Activated CD8-positive, alpha-beta memory T cell treated with anti-CD3 and anti-CD28 coated beads, Interleukin-2, amount 10 ng/mL, durations not matched to agents 7 days and 5 days (primary cell): Measurements from ENCODE around the gene TACR2. TPM values are rescaled to one million over a fixed set of nuclear protein-coding genes. Genes with fewer than 3 reads are reported as not detected.

Experiments
- ATAC-seq: fragments of 150-1000 bp; cut with Tn5 transposase; one replicate; pipeline ENCODE4 v1.10.0; 2021; ENCODE audit warnings: moderate library complexity
- CTCF ChIA-PET: fragments of 350-600 bp; sonication (Branson Sonifier 250); formaldehyde crosslinking; loops from one replicate; lab custom pipeline; 2021; ENCODE audit warnings: antibody characterized with exemption; lab: Charles Lee
- DNase-seq: peaks from one replicate; pipeline ENCODE4 v3.0.0-alpha.2; 2020
- H3K27ac Mint-ChIP-seq: one replicate; pipeline ENCODE4 v1.8.0; 2021; ENCODE audit warnings: mild to moderate bottlenecking, mixed read lengths
- H3K27me3 Mint-ChIP-seq: one replicate; pipeline ENCODE4 v1.8.0; 2021; ENCODE audit warnings: mixed read lengths
- H3K36me3 Mint-ChIP-seq: one replicate; pipeline ENCODE4 v1.8.0; 2021; ENCODE audit warnings: mild to moderate bottlenecking, mixed read lengths
- H3K4me1 Mint-ChIP-seq: one replicate; pipeline ENCODE4 v1.8.0; 2021; ENCODE audit warnings: mixed read lengths
- H3K4me3 Mint-ChIP-seq: one replicate; pipeline ENCODE4 v1.8.0; 2021; ENCODE audit warnings: mild to moderate bottlenecking, moderate library complexity, mixed read lengths
- H3K9me3 Mint-ChIP-seq: one replicate; pipeline ENCODE4 v1.8.0; 2022; ENCODE audit warnings: low read depth, mixed read lengths
- total RNA-seq, 2 experiments: library from RNA; stranded (reverse); gene quantifications; one replicate each; pipeline ENCODE4 v1.2.3, GENCODE V29; 2021

TACR2 gene
- not detected for total RNA-seq

GRCh38 chr10:69416695-69417094 lies at the start of gene TACR2:
Gene TACR2 (minus strand): TSS chr10:69416918. CDS start chr10:69416323, 595 bp downstream.
- no peaks in the 10 kb centered on the region for H3K36me3 Mint-ChIP-seq
- no peak for DNase-seq
- H3K9me3 Mint-ChIP-seq, result no peaks in the 10 kb centered on the region
- H3K4me3 Mint-ChIP-seq, result no peak within 1 kb of the TSS
- no peaks in the 10 kb centered on the region for H3K4me1 Mint-ChIP-seq
- CTCF ChIA-PET, result interaction anchor here (1.5 to 2.4 kb wide), 2 partner anchors 9 to 24 kb away, joined by 3 to 16 read pairs; no protein-coding TSS in a partner anchor
- H3K27ac Mint-ChIP-seq, result no peak within 1 kb of the TSS
- no peak for ATAC-seq
- H3K27me3 Mint-ChIP-seq, result no peaks in the 10 kb centered on the region

- DNase-seq (no peak), ATAC-seq (no peak)
- Mint-ChIP-seq H3K27me3 (peaks cover 8% of the 10 kb centered on the region), H3K27ac (peak overlapping the region; percentile 88), H3K4me1 (peaks cover 53% of the 10 kb centered on the region), H3K36me3 (no peaks in the 10 kb centered on the region), H3K4me3 (no peak overlapping the region), H3K9me3 (no peaks in the 10 kb centered on the region)
- CTCF ChIA-PET, result interaction anchor here (0.9 to 2.8 kb wide), 12 partner anchors 9 to 179 kb away, joined by 3 to 16 read pairs (median 4); partner anchors contain the start of gene TSPAN15
These were observed 49.4 kb upstream of the TACR2 start for GRCh38 chr10:69466158-69466490.

- Mint-ChIP-seq H3K9me3 (no peaks in the 10 kb centered on the region), H3K27ac (peak overlapping the region; percentile 88), H3K4me3 (no peak overlapping the region), H3K36me3 (no peaks in the 10 kb centered on the region), H3K4me1 (peaks cover 53% of the 10 kb centered on the region), H3K27me3 (peaks cover 2% of the 10 kb centered on the region)
- CTCF ChIA-PET, result interaction anchor here (0.9 to 2.8 kb wide), 12 partner anchors 8 to 179 kb away, joined by 3 to 16 read pairs (median 4); partner anchors contain the start of gene TSPAN15
- ATAC-seq (peak; percentile 55), DNase-seq (no peak)
These were observed 48.9 kb upstream of the TACR2 start for GRCh38 chr10:69465457-69466157.

GRCh38 chr10:69464801-69465401 lies 48.2 kb upstream of the TACR2 start:
- no peak overlapping the region for H3K4me3 Mint-ChIP-seq
- DNase-seq, result peak; percentile 51
- H3K4me1 Mint-ChIP-seq, result peaks cover 53% of the 10 kb centered on the region
- H3K27me3 Mint-ChIP-seq, result no peaks in the 10 kb centered on the region
- CTCF ChIA-PET, result interaction anchor here (1.0 to 2.8 kb wide), 9 partner anchors 10 to 180 kb away, joined by 3 to 16 read pairs (median 6); no protein-coding TSS in a partner anchor
- ATAC-seq, result peak; percentile 61
- peak overlapping the region; percentile 88 for H3K27ac Mint-ChIP-seq
- H3K9me3 Mint-ChIP-seq, result no peaks in the 10 kb centered on the region
- H3K36me3 Mint-ChIP-seq, result no peaks in the 10 kb centered on the region

DNA sequence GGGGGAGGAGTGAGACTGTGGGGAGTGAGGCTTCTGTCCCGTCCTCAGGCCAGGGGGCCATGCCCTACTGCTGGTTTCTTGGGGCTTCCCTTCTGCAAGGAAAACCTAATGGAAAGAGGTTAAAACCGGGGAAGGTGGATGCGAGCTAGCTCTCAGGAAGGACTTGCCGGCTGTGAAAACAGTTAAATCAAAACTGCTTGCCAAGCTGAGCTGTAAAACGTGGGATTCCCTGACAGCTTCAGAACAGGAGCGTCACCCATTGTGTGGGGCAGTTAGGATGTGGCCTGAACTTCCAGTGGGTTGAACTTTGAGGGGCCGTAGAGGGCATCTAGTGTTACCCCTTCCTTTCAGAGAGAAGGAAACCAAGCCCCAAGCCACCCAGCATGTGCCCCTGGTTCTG lies 47.7 kb upstream of the TACR2 start:
- no peak for ATAC-seq
- Mint-ChIP-seq H3K4me3 (no peak overlapping the region), H3K4me1 (peaks cover 53% of the 10 kb centered on the region), H3K27ac (peak overlapping the region; percentile 88), H3K9me3 (no peaks in the 10 kb centered on the region), H3K27me3 (no peaks in the 10 kb centered on the region), H3K36me3 (no peaks in the 10 kb centered on the region)
- CTCF ChIA-PET, result interaction anchor here (1.0 to 2.8 kb wide), 7 partner anchors 10 to 56 kb away, joined by 3 to 16 read pairs (median 4); no protein-coding TSS in a partner anchor
- DNase-seq, result no peak

- CTCF ChIA-PET, result interaction anchor here (1.5 to 2.8 kb wide), 4 partner anchors 14 to 43 kb away, joined by 4 to 16 read pairs (median 10); partner anchors contain the start of gene TSPAN15
- H3K27ac Mint-ChIP-seq, result no peak overlapping the region
These were observed 47.2 kb upstream of the TACR2 start for GRCh38 chr10:69463886-69464285.

DNA sequence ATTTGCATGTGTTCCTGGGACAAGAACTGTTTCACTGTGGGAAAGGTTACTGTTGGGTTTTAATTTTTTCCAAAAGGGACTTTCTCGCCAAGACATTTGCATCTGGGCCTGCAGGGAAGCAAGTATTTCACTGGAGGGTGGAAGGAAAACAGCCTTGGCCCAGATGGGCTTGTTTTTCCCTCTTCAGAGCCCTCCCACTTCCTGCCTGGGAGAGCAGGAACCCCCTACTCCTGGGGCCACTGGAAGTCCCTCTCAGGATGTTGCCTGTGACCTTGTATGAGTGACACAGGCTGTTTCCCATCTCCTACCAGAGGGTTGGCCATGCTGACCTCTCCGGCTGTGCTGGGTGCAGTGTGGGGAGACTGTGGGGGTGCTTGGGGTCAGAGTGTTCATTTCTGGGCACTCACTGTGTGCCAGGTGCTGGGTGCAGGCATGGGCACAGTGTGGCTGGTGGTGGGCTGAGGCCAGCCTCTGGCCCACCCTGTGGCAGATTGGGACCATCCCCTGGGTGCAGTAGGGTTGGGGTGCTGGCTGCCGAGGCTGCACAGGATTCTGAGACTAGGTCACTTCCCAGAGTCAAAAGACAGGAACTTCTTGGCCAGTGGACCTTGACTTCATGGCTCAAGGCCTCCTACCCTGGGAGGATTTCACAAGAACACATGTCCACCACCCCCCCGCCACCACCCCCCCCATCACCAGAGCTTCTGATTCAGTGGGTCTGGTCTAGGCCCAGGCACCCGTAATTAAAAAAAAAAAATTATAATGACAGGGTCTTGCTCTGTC lies 44.7 kb upstream of the TACR2 start:
- Mint-ChIP-seq H3K9me3 (no peaks in the 10 kb centered on the region), H3K36me3 (no peaks in the 10 kb centered on the region), H3K4me1 (peaks cover 39% of the 10 kb centered on the region), H3K27me3 (no peaks in the 10 kb centered on the region), H3K27ac (no peak overlapping the region), H3K4me3 (no peak overlapping the region)
- CTCF ChIA-PET, result interaction anchor here (1.3 to 2.1 kb wide), 2 partner anchors 10 to 53 kb away, joined by 4 to 5 read pairs; partner anchors contain the start of gene TSPAN15
- ATAC-seq (no peak), DNase-seq (no peak)

More at GRCh38 chr10:69463886-69464285, 47.2 kb upstream of the TACR2 start:
- Mint-ChIP-seq H3K9me3 (no peaks in the 10 kb centered on the region), H3K4me1 (peaks cover 53% of the 10 kb centered on the region), H3K4me3 (no peak overlapping the region), H3K27me3 (no peaks in the 10 kb centered on the region), H3K36me3 (no peaks in the 10 kb centered on the region)
- ATAC-seq (no peak), DNase-seq (no peak)

GRCh38 chr10:69460576-69461242 lies 44.0 kb upstream of the TACR2 start:
- ATAC-seq, result no peak
- CTCF ChIA-PET, result interaction anchor here (2.1 kb wide), 1 partner anchor 9 kb away, joined by 5 read pairs; the partner anchor contains the start of gene TSPAN15

DNA sequence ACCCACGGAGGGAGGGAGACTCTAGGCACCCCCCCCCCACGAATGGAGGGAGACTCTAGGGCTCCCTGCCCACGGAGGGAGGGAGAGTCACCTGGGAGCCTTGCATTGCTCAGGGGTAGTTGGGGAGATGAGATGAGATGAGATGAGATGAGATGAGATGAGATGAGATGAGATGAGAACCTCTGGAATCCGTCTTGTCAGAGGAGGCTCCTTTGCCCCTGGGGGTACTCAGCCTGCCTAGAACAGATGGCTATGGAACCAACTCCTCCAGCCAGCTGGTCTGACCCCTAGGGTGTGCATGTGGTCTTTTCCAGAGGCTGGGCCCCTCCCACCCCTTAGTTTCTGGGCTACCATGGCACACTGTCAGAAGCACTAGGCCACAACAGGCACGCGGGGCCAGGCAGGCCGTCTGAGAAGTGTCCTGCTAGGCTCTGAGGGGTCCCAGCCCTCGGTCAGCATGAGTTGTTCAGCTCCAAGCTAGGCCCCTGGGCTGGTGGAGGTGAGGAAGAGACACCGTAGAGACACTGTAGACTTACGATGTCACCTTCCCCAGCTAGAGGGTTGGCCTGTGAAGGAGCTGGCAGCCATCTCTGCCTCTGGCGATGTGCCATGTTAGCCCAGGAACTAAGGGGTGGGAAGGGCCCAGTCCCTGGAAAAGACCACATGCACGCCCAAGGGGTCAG lies 43.3 kb upstream of the TACR2 start:
- Mint-ChIP-seq H3K4me3 (no peak overlapping the region), H3K27ac (no peak overlapping the region), H3K27me3 (no peaks in the 10 kb centered on the region), H3K9me3 (no peaks in the 10 kb centered on the region), H3K4me1 (peaks cover 25% of the 10 kb centered on the region), H3K36me3 (no peaks in the 10 kb centered on the region)
- DNase-seq (no peak), ATAC-seq (no peak)
- CTCF ChIA-PET, result interaction anchor here (2.1 kb wide), 1 partner anchor 8 kb away, joined by 5 read pairs; the partner anchor contains the start of gene TSPAN15

More at GRCh38 chr10:69460576-69461242, 44.0 kb upstream of the TACR2 start:
- Mint-ChIP-seq H3K27me3 (no peaks in the 10 kb centered on the region), H3K36me3 (no peaks in the 10 kb centered on the region), H3K4me3 (no peak overlapping the region), H3K9me3 (no peaks in the 10 kb centered on the region), H3K27ac (no peak overlapping the region), H3K4me1 (peaks cover 32% of the 10 kb centered on the region)
- DNase-seq, result no peak

- H3K9me3 Mint-ChIP-seq, result no peaks in the 10 kb centered on the region
- no peaks in the 10 kb centered on the region for H3K36me3 Mint-ChIP-seq
- H3K4me3 Mint-ChIP-seq, result no peak overlapping the region
- peaks cover 17% of the 10 kb centered on the region for H3K4me1 Mint-ChIP-seq
- H3K27me3 Mint-ChIP-seq, result no peaks in the 10 kb centered on the region
- no peak for DNase-seq
- CTCF ChIA-PET, result interaction anchor here (2.1 kb wide), 1 partner anchor 8 kb away, joined by 5 read pairs; the partner anchor contains the start of gene TSPAN15
- H3K27ac Mint-ChIP-seq, result no peak overlapping the region
- no peak for ATAC-seq
These were observed 42.5 kb upstream of the TACR2 start for GRCh38 chr10:69459101-69459790.

GRCh38 chr10:69458430-69459100 lies 41.8 kb upstream of the TACR2 start:
- CTCF ChIA-PET, result no interaction called here
- peaks cover 11% of the 10 kb centered on the region for H3K4me1 Mint-ChIP-seq
- no peak overlapping the region for H3K4me3 Mint-ChIP-seq
- no peaks in the 10 kb centered on the region for H3K27me3 Mint-ChIP-seq
- no peaks in the 10 kb centered on the region for H3K9me3 Mint-ChIP-seq
- no peak overlapping the region for H3K27ac Mint-ChIP-seq
- ATAC-seq (no peak), DNase-seq (no peak)
- H3K36me3 Mint-ChIP-seq, result no peaks in the 10 kb centered on the region
